HEK293 (cell line): ENCODE data around the gene PRRC2B.

ENCODE experiments used
- CTCF ChIA-PET: fragments of 350-600 bp; formaldehyde crosslinking; extraction: SDS; loops from one replicate; lab custom pipeline; 2021; ENCODE audit warnings: antibody characterized with exemption; lab: Yijun Ruan, JAX
- POLR2A ChIA-PET: fragments of 300-600 bp; formaldehyde crosslinking; extraction: SDS; loops from one replicate; lab custom pipeline; 2020; ENCODE audit warnings: antibody characterized with exemption, inconsistent platforms; lab: Yijun Ruan, JAX
- H3K27ac ChIP-seq: fragments of 200-500 bp; sonication (Bioruptor generic); 2 replicates; pipeline ENCODE4 v1.5.1; 2014; ENCODE audit warnings: low read depth, low read length, control low read depth, inconsistent platforms; ENCODE audit errors: extremely low read depth
- H3K36me3 ChIP-seq, 2 experiments: fragments of 200-500 bp in 1 of 2; sonication (Bioruptor generic) in 1 of 2; 1 replicate in 1 of 2; 2 replicates in 1 of 2; pipeline ENCODE4 v1.5.1; 2014 to 2017; ENCODE audit warnings: inconsistent platforms in 2 of 2, low read length in 2 of 2; ENCODE audit not compliant: control insufficient read depth in 2 of 2, insufficient read depth in 1 of 2
- H3K4me1 ChIP-seq: fragments of 200-500 bp; sonication (Bioruptor generic); 2 replicates; pipeline ENCODE4 v1.5.1; 2014; ENCODE audit warnings: mild to moderate bottlenecking, low read length, inconsistent platforms; ENCODE audit not compliant: control insufficient read depth, insufficient read depth
- H3K4me3 ChIP-seq: 2 replicates; pipeline ENCODE4 v1.5.1; 2011; ENCODE audit warnings: low read depth, mild to moderate bottlenecking, control low read depth, low read length, moderate library complexity
- H3K9me3 ChIP-seq: fragments of 200-500 bp; sonication (Bioruptor generic); 2 replicates; pipeline ENCODE4 v1.5.1; 2014; ENCODE audit warnings: low read depth, low read length, inconsistent platforms; ENCODE audit not compliant: control insufficient read depth, insufficient read depth
- EGR2 ChIP-seq: fragments of 450-650 bp; formaldehyde crosslinking; IDR thresholded peaks from 2 replicates; pipeline ENCODE4 v1.5.1; 2016; ENCODE audit warnings: low read depth, missing biosample characterization, missing genetic modification characterization
- FEZF1 ChIP-seq: fragments of 450-650 bp; formaldehyde crosslinking; IDR thresholded peaks from 2 replicates; pipeline ENCODE4 v1.5.1; 2016; ENCODE audit warnings: missing biosample characterization, missing genetic modification characterization
- GLIS2 ChIP-seq: fragments of 450-650 bp; formaldehyde crosslinking; IDR thresholded peaks from 2 replicates; pipeline ENCODE4 v1.5.1; 2016; ENCODE audit warnings: missing biosample characterization, missing genetic modification characterization
- HIC1 ChIP-seq: fragments of 450-650 bp; formaldehyde crosslinking; IDR thresholded peaks from 2 replicates; pipeline ENCODE4 v1.5.1; 2016; ENCODE audit warnings: missing biosample characterization, missing genetic modification characterization
- HOXA7 ChIP-seq: sonication (generic); formaldehyde crosslinking; IDR thresholded peaks from 2 replicates; pipeline ENCODE4 v1.8.1; 2022; ENCODE audit warnings: missing genetic modification reagents, borderline replicate concordance
- KLF16 ChIP-seq: fragments of 450-650 bp; formaldehyde crosslinking; IDR thresholded peaks from 2 replicates; pipeline ENCODE4 v1.5.1; 2017; ENCODE audit warnings: missing biosample characterization, missing genetic modification characterization
- KLF17 ChIP-seq: fragments of 450-650 bp; formaldehyde crosslinking; IDR thresholded peaks from 2 replicates; pipeline ENCODE4 v1.5.1; 2016; ENCODE audit warnings: missing biosample characterization, missing genetic modification characterization
- PRDM6 ChIP-seq: fragments of 450-650 bp; formaldehyde crosslinking; IDR thresholded peaks from 2 replicates; pipeline ENCODE4 v1.5.1; 2017; ENCODE audit warnings: missing biosample characterization, missing genetic modification characterization
- YY2 ChIP-seq: fragments of 450-650 bp; formaldehyde crosslinking; IDR thresholded peaks from 2 replicates; pipeline ENCODE4 v1.5.1; 2016; ENCODE audit warnings: missing biosample characterization, missing genetic modification characterization
- ZBTB49 ChIP-seq: fragments of 450-650 bp; formaldehyde crosslinking; IDR thresholded peaks from 2 replicates; pipeline ENCODE4 v1.5.1; 2016; ENCODE audit warnings: missing biosample characterization, missing genetic modification characterization, low read depth
- ZFHX2 ChIP-seq: fragments of 450-650 bp; formaldehyde crosslinking; conservative IDR thresholded peaks from 2 replicates; pipeline ENCODE4 v1.5.1; 2016; ENCODE audit warnings: missing biosample characterization, missing genetic modification characterization
- ZNF18 ChIP-seq: fragments of 450-650 bp; formaldehyde crosslinking; IDR thresholded peaks from 2 replicates; pipeline ENCODE4 v1.5.1; 2016; ENCODE audit warnings: missing biosample characterization, missing genetic modification characterization
- ZNF341 ChIP-seq: fragments of 450-650 bp; formaldehyde crosslinking; IDR thresholded peaks from 2 replicates; pipeline ENCODE4; 2016; ENCODE audit warnings: low read depth, missing biosample characterization, missing genetic modification characterization
- ZNF366 ChIP-seq: fragments of 450-650 bp; formaldehyde crosslinking; conservative IDR thresholded peaks from 2 replicates; pipeline ENCODE4 v1.5.1; 2016; ENCODE audit warnings: missing biosample characterization, missing genetic modification characterization
- ZNF600 ChIP-seq: fragments of 450-650 bp; formaldehyde crosslinking; IDR thresholded peaks from 2 replicates; pipeline ENCODE4 v1.5.1; 2016; ENCODE audit warnings: missing biosample characterization, missing genetic modification characterization
- ZXDB ChIP-seq: fragments of 450-650 bp; formaldehyde crosslinking; IDR thresholded peaks from 2 replicates; pipeline ENCODE4 v1.5.1; 2016; ENCODE audit warnings: missing biosample characterization, missing genetic modification characterization

PRRC2B gene

GRCh38 chr9:131524665-131525315, 130.9 kb downstream of the PRRC2B start:
- TF ChIP-seq EGR2 (tag by site-specific recombination) (peak; percentile 62), ZFHX2 (tag by site-specific recombination) (peak; percentile 78), GLIS2 (tag by site-specific recombination) (peak; percentile 33; the same call in 1 of the 2 replicates), PRDM6 (tag by site-specific recombination) (no peak), HOXA7 (CRISPR knock-in tag) (no peak)
- no peaks in the 10 kb centered on the region for H3K4me1 ChIP-seq
- no peak overlapping the region for H3K4me3 ChIP-seq
- H3K9me3 ChIP-seq: no peaks in the 10 kb centered on the region
- H3K36me3 ChIP-seq: peaks cover 23 to 99% of the 10 kb centered on the region in 2 experiments
- ChIA-PET POLR2A (no interaction called here), CTCF (interaction anchor here (0.6 kb wide), 2 partner anchors 96 to 523 kb away, joined by 3 to 4 read pairs; no protein-coding TSS in a partner anchor)
- no peak overlapping the region for H3K27ac ChIP-seq

- Histone ChIP-seq H3K9me3 (no peaks in the 10 kb centered on the region), H3K4me1 (0 out of 2 replicates have a peak, but pooled peaks cover 2% of the 10 kb centered on the region), H3K27ac (no peak overlapping the region), H3K4me3 (no peak overlapping the region), H3K36me3 (peaks cover 17 to 94% of the 10 kb centered on the region in 2 experiments; a peak in 2 of 3 replicates)
- CTCF ChIA-PET: no interaction called here
- peak; percentile 22; the same call in 1 of the 2 replicates for TF ChIP-seq ZNF600
- no peak for TF ChIP-seq KLF17 (tag by site-specific recombination)
- POLR2A ChIA-PET: interaction anchor here (0.6 to 1.1 kb wide), 3 partner anchors 22 to 142 kb away, joined by 3 read pairs; no protein-coding TSS in a partner anchor
Observed at GRCh38 chr9:131525643-131526565, 132.0 kb downstream of the PRRC2B start.

GRCh38 chr9:131528186-131528585, 134.3 kb downstream of the PRRC2B start:
- peaks cover 17 to 71% of the 10 kb centered on the region in 2 experiments; a peak in 2 of 3 replicates for H3K36me3 ChIP-seq
- TF ChIP-seq ZNF366 (tag by site-specific recombination) (no peak), FEZF1 (tag by site-specific recombination) (no peak), HIC1 (tag by site-specific recombination) (no peak), ZNF18 (no peak), ZBTB49 (tag by site-specific recombination) (no peak), KLF16 (tag by site-specific recombination) (no peak), ZNF341 (tag by site-specific recombination) (no peak), ZXDB (no peak), YY2 (tag by site-specific recombination) (no peak), HOXA7 (CRISPR knock-in tag) (no peak)

More at GRCh38 chr9:131528186-131528585, 134.3 kb downstream of the PRRC2B start:
- POLR2A ChIA-PET: no interaction called here
- no peak overlapping the region for H3K27ac ChIP-seq
- CTCF ChIA-PET: no interaction called here
- H3K9me3 ChIP-seq: no peaks in the 10 kb centered on the region
- H3K4me1 ChIP-seq: 0 out of 2 replicates have a peak, but pooled peaks cover 2% of the 10 kb centered on the region
- no peak overlapping the region for H3K4me3 ChIP-seq
